GM06990 (cell line): ENCODE results near the gene DOCK4.

Source experiments
- DNase-seq: peaks from one replicate; pipeline ENCODE4 v3.0.0-alpha.2; 2011; ENCODE audit not compliant: insufficient read length; ENCODE audit errors: extremely low read depth
- H3K27me3 ChIP-seq: replicated peaks from 2 replicates; pipeline ENCODE4 v1.6.0; 2011; ENCODE audit warnings: low read length; ENCODE audit not compliant: control insufficient read depth, insufficient read depth
- H3K36me3 ChIP-seq: 2 replicates; pipeline ENCODE4 v1.5.1; 2011; ENCODE audit warnings: low read length; ENCODE audit not compliant: control insufficient read depth, insufficient read depth
- H3K4me3 ChIP-seq: replicated peaks from 2 replicates; pipeline ENCODE4 v1.5.1; 2011; ENCODE audit warnings: low read depth, mild to moderate bottlenecking, control low read depth, low read length
- CTCF ChIP-seq: IDR thresholded peaks from 2 replicates; pipeline ENCODE4 v1.5.1; 2011; ENCODE audit warnings: low read length, control low read depth, mild to moderate bottlenecking, inconsistent platforms; ENCODE audit not compliant: insufficient read depth, poor library complexity, severe bottlenecking

Gene DOCK4

GRCh38 chr7:111765751-111766643 is 440.2 kb downstream of the DOCK4 start:
- no peak for TF ChIP-seq CTCF
- Histone ChIP-seq H3K27me3 (no peaks in the 10 kb centered on the region), H3K36me3 (no peaks in the 10 kb centered on the region), H3K4me3 (no peak overlapping the region)
- DNase-seq = no peak

GRCh38 chr7:111763221-111763801 is 442.9 kb downstream of the DOCK4 start:
- peak; percentile 27 for TF ChIP-seq CTCF
- Histone ChIP-seq H3K27me3 (no peaks in the 10 kb centered on the region), H3K4me3 (no peak overlapping the region), H3K36me3 (no peaks in the 10 kb centered on the region)
- DNase-seq = no peak

DNA sequence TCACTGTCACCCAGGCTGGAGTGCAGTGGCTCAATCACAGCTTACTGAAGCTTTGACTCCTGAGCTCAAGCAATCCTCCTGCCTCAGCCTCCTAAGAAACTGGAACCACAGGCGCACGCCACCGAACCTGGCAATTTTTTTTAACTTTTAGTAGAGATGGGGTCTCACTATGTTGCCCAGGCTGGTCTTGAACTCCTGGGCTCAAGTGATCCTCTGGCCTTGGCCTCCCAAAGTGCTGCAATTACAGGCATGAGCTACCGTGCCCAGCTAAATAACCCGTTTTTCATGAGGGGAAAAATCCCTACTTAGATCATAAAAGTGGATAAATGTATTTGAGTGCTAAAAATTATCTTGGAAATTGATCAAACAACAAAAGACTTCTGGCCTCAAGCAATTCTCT is 443.4 kb downstream of the DOCK4 start:
- no peak overlapping the region for H3K4me3 ChIP-seq
- H3K27me3 ChIP-seq = no peaks in the 10 kb centered on the region
- TF ChIP-seq CTCF = no peak
- no peaks in the 10 kb centered on the region for H3K36me3 ChIP-seq
- no peak for DNase-seq

- H3K36me3 ChIP-seq = no peaks in the 10 kb centered on the region
- DNase-seq = no peak
- H3K4me3 ChIP-seq = no peak overlapping the region
- TF ChIP-seq CTCF = no peak
- H3K27me3 ChIP-seq = no peaks in the 10 kb centered on the region
These were observed 444.0 kb downstream of the DOCK4 start for GRCh38 chr7:111762211-111762610.

DNA sequence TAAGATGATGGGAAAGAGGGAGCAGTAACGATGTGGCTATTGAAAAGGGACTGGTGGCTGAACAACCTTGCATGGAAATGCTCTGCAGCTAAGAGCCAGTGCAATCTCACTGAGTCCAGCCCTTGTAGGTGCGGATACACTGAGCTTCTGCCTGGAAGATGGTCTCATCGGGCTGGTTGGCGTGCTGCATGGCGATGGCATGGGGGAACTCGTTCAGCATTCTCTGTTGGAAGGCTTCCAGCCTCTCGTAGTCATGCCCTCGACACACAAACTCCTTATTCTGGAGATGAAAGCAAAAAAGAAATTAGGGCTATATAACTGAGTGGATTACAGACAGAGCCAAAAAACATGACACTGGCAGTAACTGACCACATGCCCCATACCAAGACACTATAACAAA is 446.2 kb downstream of the DOCK4 start:
- TF ChIP-seq CTCF = no peak
- no peaks in the 10 kb centered on the region for H3K27me3 ChIP-seq
- no peak for DNase-seq
- no peaks in the 10 kb centered on the region for H3K36me3 ChIP-seq
- no peak overlapping the region for H3K4me3 ChIP-seq

DNA sequence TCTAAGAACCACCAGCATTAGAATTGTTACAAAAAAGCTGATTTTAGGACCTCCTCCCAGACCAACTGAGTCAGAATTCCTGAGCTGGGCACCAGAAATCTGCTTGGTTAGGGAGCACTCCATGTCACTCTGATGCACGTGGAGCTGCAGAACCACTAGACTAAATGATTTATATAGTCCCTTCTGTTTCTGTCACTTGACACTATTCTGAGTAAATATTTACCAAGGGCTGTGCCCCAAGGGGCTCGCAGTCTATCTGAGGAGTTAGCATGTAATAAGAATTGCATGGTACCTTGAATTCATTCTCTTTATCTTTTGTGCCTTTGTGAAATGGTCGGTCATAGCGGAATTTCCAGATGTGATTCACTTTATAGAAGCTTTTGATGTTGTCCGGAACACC is 447.9 kb downstream of the DOCK4 start:
- no peak for TF ChIP-seq CTCF
- Histone ChIP-seq H3K4me3 (no peak overlapping the region), H3K36me3 (no peaks in the 10 kb centered on the region), H3K27me3 (no peaks in the 10 kb centered on the region)
- DNase-seq = no peak
